Right lobe of liver (tissue), 4 donors: Measurements from ENCODE around the gene AOAH.

Source experiments
- CTCF ChIP-seq, 4 donors: fragments of 200-600 bp in 3 of 4; fragments of 450-650 bp in 1 of 4; IDR thresholded peaks; one replicate each; pipeline versions ENCODE4 v1.5.1 to v1.8.0; 2016 to 2022; ENCODE audit warnings: antibody characterized with exemption in 4 of 4, mild to moderate bottlenecking in 2 of 4
- POLR2A ChIP-seq: fragments of 450-650 bp; IDR thresholded peaks from one replicate; pipeline ENCODE4 v1.6.1; 2017; ENCODE audit warnings: antibody characterized with exemption, mild to moderate bottlenecking
- donor health status: DM: no; HTN: no; CAD: no.
- donor health status: DM: no; HTN: no; CAD: no.
- donor health status: DM: no; HTN: yes; CAD: no.

- TF ChIP-seq CTCF (IDR thresholded peaks at IDR 0.05) (no peak), POLR2A (no peak)
These were observed 702 bp upstream of the AOAH start for GRCh38 chr7:36724996-36725395.
